OCI-LY1 (cell line): Measurements from ENCODE around the gene BMPR2.

Source experiments
- H2AFZ ChIP-seq: fragments of 200-600 bp; sonication (generic), shearing (Covaris generic); 2 replicates; pipeline ENCODE4 v1.6.0; 2014; ENCODE audit warnings: antibody characterized with exemption, mild to moderate bottlenecking, low read length
- H3F3A ChIP-seq: fragments of 200-600 bp; sonication (generic), shearing (Covaris generic); 2 replicates; pipeline ENCODE4 v1.6.0; 2014; ENCODE audit warnings: mild to moderate bottlenecking, antibody characterized with exemption, low read length, moderate library complexity; ENCODE audit not compliant: insufficient read depth
- H3K27ac ChIP-seq: fragments of 200-600 bp; sonication (generic); 2 replicates; pipeline ENCODE4 v1.5.1; 2014; ENCODE audit warnings: low read length, mixed run types, mild to moderate bottlenecking, low read depth; ENCODE audit not compliant: poor library complexity, severe bottlenecking
- H3K27me3 ChIP-seq: fragments of 200-600 bp; sonication (generic); 2 replicates; pipeline ENCODE4 v1.6.0; 2014; ENCODE audit warnings: antibody characterized with exemption, mild to moderate bottlenecking, low read length, moderate library complexity; ENCODE audit not compliant: insufficient read depth
- H3K36me3 ChIP-seq: fragments of 200-600 bp; sonication (generic); 2 replicates; pipeline ENCODE4 v1.6.1; 2014; ENCODE audit warnings: mild to moderate bottlenecking, antibody characterized with exemption, low read length, moderate library complexity, mixed read lengths; ENCODE audit not compliant: insufficient read depth
- H3K4me1 ChIP-seq: fragments of 200-600 bp; sonication (generic); 2 replicates; pipeline ENCODE4 v1.5.1; 2014; ENCODE audit warnings: mild to moderate bottlenecking, low read length, moderate library complexity; ENCODE audit not compliant: insufficient read depth, severe bottlenecking
- H3K4me2 ChIP-seq: fragments of 200-600 bp; sonication (generic), shearing (Covaris generic); 2 replicates; pipeline ENCODE4 v1.6.1; 2014; ENCODE audit warnings: low read length
- H3K4me3 ChIP-seq: fragments of 200-600 bp; sonication (generic); 2 replicates; pipeline ENCODE4 v1.5.1; 2014; ENCODE audit warnings: low read length, low read depth, mild to moderate bottlenecking, mixed read lengths; ENCODE audit not compliant: poor library complexity, severe bottlenecking
- H3K79me2 ChIP-seq: fragments of 200-600 bp; shearing (Covaris generic); 2 replicates; pipeline ENCODE4 v1.6.1; 2016; ENCODE audit warnings: mixed run types, low read length, mixed read lengths; ENCODE audit not compliant: insufficient read depth
- H3K9ac ChIP-seq: fragments of 200-600 bp; sonication (generic), shearing (Covaris generic); 2 replicates; pipeline ENCODE4 v1.6.1; 2014; ENCODE audit warnings: mild to moderate bottlenecking, low read length, mixed read lengths
- H3K9me2 ChIP-seq: fragments of 200-600 bp; sonication (generic), shearing (Covaris generic); 2 replicates; pipeline ENCODE4 v1.6.1; 2014; ENCODE audit warnings: low read depth, mild to moderate bottlenecking, low read length, mixed read lengths
- H3K9me3 ChIP-seq: fragments of 200-600 bp; shearing (Covaris generic); 2 replicates; pipeline ENCODE4 v1.6.1; 2014; ENCODE audit warnings: low read length, mixed read lengths
- H4K20me1 ChIP-seq: fragments of 200-600 bp; sonication (generic), shearing (Covaris generic); 2 replicates; pipeline ENCODE4 v1.6.0; 2016; ENCODE audit warnings: mild to moderate bottlenecking, low read length; ENCODE audit not compliant: insufficient read depth
- EZH2 ChIP-seq: fragments of 200-600 bp; sonication (generic), shearing (Covaris generic); IDR thresholded peaks from 2 replicates; pipeline ENCODE4 v1.8.0; 2017; ENCODE audit warnings: borderline replicate concordance, mixed run types, mild to moderate bottlenecking, antibody characterized with exemption, low read length, moderate library complexity, mixed read lengths
- TF ChIP-seq, protein P1 (sequence below): fragments of 200-600 bp; sonication (generic), shearing (Covaris generic); IDR thresholded peaks from 2 replicates; pipeline ENCODE4 v1.5.1; 2017; ENCODE audit warnings: mild to moderate bottlenecking, antibody characterized with exemption, low read length, moderate library complexity, mixed read lengths

The BMPR2 gene

DNA sequence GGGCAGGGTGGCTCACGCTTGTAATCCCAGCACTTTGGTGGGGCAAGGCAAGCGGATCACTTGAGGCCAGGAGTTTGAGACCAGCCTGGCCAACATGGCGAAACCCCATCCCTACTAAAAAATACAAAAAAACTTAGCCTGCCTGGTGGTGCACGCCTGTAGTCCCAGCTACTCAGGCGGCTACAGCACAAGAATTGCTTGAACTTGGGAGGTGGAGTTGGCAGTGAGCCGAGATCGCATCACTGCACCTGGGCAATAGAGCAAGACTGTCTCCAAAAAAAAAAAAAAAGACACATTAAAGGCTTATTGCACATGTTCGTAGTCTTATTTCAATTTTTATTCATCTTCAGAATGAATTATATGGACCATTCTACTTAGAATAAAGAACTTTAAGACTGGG is 110.2 kb downstream of the BMPR2 start:
- Histone ChIP-seq H3K27ac (no peak overlapping the region), H3K9me3 (no peaks in the 10 kb centered on the region), H3K9ac (no peak overlapping the region), H2AFZ (no peak overlapping the region), H3K4me2 (no peak overlapping the region), H3K9me2 (no peaks in the 10 kb centered on the region), H3K4me1 (no peaks in the 10 kb centered on the region), H3K36me3 (no peaks in the 10 kb centered on the region), H3F3A (no peaks in the 10 kb centered on the region), H3K79me2 (no peaks in the 10 kb centered on the region), H3K27me3 (no peaks in the 10 kb centered on the region), H3K4me3 (no peak overlapping the region), H4K20me1 (no peaks in the 10 kb centered on the region)
- no peak for TF ChIP-seq EZH2
- TF ChIP-seq, protein P1, sequence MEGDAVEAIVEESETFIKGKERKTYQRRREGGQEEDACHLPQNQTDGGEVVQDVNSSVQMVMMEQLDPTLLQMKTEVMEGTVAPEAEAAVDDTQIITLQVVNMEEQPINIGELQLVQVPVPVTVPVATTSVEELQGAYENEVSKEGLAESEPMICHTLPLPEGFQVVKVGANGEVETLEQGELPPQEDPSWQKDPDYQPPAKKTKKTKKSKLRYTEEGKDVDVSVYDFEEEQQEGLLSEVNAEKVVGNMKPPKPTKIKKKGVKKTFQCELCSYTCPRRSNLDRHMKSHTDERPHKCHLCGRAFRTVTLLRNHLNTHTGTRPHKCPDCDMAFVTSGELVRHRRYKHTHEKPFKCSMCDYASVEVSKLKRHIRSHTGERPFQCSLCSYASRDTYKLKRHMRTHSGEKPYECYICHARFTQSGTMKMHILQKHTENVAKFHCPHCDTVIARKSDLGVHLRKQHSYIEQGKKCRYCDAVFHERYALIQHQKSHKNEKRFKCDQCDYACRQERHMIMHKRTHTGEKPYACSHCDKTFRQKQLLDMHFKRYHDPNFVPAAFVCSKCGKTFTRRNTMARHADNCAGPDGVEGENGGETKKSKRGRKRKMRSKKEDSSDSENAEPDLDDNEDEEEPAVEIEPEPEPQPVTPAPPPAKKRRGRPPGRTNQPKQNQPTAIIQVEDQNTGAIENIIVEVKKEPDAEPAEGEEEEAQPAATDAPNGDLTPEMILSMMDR = no peak

DNA sequence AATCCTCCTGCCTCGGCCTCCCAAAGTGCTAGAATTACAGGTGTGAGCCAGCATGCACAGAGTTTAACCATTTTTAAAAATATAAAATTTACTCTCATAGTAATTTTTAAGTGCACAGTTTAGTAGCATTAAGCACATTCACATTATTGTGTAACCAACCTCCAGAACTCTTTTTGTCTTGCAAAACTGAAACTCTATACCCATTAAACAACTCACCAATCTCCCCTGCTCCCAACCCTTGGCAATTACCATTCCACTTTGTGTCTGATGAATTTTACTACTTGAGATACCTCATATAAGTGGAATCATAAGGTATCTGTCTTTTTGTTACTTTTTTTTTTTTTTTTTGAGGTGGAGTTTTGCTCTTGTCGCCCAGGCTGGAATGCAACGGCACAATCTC is 112.5 kb downstream of the BMPR2 start:
- Histone ChIP-seq H3K27ac (no peak overlapping the region), H3K27me3 (no peaks in the 10 kb centered on the region), H2AFZ (no peak overlapping the region), H3K4me3 (no peak overlapping the region), H3K36me3 (no peaks in the 10 kb centered on the region), H3K4me2 (no peak overlapping the region), H3K4me1 (no peaks in the 10 kb centered on the region), H3K79me2 (no peaks in the 10 kb centered on the region), H3K9me3 (no peaks in the 10 kb centered on the region), H3K9ac (no peak overlapping the region), H3K9me2 (no peaks in the 10 kb centered on the region), H3F3A (no peaks in the 10 kb centered on the region), H4K20me1 (no peaks in the 10 kb centered on the region)
- TF ChIP-seq, protein P1 = no peak
- TF ChIP-seq EZH2 = no peak

DNA sequence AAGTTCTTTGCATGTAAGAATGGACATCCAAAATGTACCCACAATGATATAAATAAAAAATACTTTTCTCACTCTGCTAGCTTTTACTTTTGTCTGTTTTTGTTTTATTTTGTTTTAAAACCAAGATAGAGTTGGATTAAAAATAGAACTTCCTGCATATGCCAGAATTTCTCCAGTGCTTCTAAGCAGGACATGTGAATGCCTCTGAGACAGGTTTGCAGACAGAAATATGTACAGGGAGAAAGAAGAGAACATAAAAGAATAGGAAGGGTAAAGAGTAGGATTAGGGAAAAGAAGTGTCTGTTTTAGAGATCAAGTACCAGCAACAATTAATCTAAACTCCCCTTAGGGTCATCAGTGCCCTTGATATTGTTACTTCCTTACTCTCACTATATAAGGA is 114.4 kb downstream of the BMPR2 start:
- no peaks in the 10 kb centered on the region for H3K4me1 ChIP-seq
- no peaks in the 10 kb centered on the region for H3K9me3 ChIP-seq
- no peak for TF ChIP-seq EZH2
- TF ChIP-seq, protein P1 = no peak
- H3K27me3 ChIP-seq = no peaks in the 10 kb centered on the region
- H3K9me2 ChIP-seq = no peaks in the 10 kb centered on the region
- no peaks in the 10 kb centered on the region for H3F3A ChIP-seq
- no peak overlapping the region for H3K4me3 ChIP-seq
- H3K79me2 ChIP-seq = no peaks in the 10 kb centered on the region
- no peaks in the 10 kb centered on the region for H3K36me3 ChIP-seq
- H3K9ac ChIP-seq = no peak overlapping the region
- H3K4me2 ChIP-seq = no peak overlapping the region
- H3K27ac ChIP-seq = no peak overlapping the region
- H2AFZ ChIP-seq = no peak overlapping the region
- H4K20me1 ChIP-seq = no peaks in the 10 kb centered on the region
